Measurements from ENCODE around the gene XXYLT1. TPM values are rescaled to one million over a fixed set of nuclear protein-coding genes. Genes with fewer than 3 reads are reported as not detected.

The XXYLT1 gene
- total and polyA plus RNA-seq, 12 donors, result 2.2 to 7.2 (median 3.6) TPM

DNA sequence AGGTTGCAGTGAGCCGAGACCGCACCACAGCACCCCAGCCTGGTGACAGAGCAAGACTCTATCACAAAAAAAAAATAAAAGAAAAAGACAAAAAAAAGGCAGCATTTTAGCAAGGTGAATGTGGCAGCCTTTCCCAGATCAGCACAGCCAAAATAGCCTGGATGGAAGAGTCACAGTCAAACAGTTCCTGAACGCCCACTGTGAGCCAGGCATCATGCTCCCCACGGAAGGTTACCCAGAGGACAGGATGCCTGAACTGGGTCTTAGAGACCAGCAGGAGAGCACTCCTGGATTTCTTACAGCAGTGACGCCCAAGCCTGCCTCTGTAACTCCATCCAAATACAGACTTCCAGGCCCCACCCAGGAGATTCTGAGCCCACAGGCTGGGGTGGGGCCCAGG, 4.5 kb downstream of the XXYLT1 start:
- Histone ChIP-seq H3K9me3 (no peaks in the 10 kb centered on the region), H3K27ac (no peak overlapping the region), H3K4me1 (peaks cover 7 to 32% (median 16%) of the 10 kb centered on the region in 9 donors), H3K36me3 (peaks cover 0 to 24% (median 0%) of the 10 kb centered on the region in 9 donors), H3K4me3 (no peak overlapping the region), H3K27me3 (no peaks in the 10 kb centered on the region)
- intact Hi-C loops (cut with DNase I), result no loop called here
- DNase-seq, result no peak
- TF ChIP-seq, protein P1, sequence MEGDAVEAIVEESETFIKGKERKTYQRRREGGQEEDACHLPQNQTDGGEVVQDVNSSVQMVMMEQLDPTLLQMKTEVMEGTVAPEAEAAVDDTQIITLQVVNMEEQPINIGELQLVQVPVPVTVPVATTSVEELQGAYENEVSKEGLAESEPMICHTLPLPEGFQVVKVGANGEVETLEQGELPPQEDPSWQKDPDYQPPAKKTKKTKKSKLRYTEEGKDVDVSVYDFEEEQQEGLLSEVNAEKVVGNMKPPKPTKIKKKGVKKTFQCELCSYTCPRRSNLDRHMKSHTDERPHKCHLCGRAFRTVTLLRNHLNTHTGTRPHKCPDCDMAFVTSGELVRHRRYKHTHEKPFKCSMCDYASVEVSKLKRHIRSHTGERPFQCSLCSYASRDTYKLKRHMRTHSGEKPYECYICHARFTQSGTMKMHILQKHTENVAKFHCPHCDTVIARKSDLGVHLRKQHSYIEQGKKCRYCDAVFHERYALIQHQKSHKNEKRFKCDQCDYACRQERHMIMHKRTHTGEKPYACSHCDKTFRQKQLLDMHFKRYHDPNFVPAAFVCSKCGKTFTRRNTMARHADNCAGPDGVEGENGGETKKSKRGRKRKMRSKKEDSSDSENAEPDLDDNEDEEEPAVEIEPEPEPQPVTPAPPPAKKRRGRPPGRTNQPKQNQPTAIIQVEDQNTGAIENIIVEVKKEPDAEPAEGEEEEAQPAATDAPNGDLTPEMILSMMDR (IDR thresholded peaks at IDR 0.05), result no peak
- WGBS, 2 donors, result 86 to 93% methylated on average over 5 of the region's 5 CpGs
- no peak for ATAC-seq

DNA sequence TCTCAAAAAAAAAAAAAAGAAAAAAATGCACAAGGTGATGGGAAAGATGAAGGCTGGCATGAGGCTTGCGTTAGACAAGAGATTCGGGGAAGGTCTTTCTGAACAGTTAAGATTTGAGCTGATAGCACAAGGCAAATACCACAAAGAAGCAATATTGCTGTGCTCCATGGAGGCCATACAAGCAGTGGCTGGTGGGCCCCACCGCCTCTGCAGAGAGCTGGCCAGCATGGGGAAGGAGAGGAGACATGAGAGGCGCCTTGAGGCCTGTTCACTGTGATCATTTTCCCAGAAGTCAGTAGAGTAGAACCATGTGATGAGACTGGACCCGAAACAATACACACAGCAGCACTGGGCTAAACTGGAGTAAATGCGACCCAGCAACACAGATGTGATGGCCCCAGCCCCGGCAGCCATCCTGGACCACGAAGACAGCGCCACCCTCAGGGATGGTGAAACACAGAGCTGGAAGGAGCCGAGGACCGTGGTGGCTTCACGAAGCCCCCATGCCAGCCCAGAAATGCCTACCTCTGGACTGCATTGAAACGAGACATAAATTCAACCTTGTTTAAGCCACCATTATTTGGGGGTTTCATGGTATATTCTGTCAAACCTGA, 5.5 kb downstream of the XXYLT1 start:
- no peak for ATAC-seq
- Histone ChIP-seq H3K9me3 (no peaks in the 10 kb centered on the region), H3K36me3 (peaks cover 0 to 24% (median 0%) of the 10 kb centered on the region in 9 donors), H3K4me3 (no peak overlapping the region), H3K27ac (no peak overlapping the region), H3K4me1 (peaks cover 10 to 39% (median 22%) of the 10 kb centered on the region in 9 donors), H3K27me3 (no peaks in the 10 kb centered on the region)
- TF ChIP-seq, protein P1 (IDR thresholded peaks at IDR 0.05), result no peak
- no peak for DNase-seq
- intact Hi-C loops (cut with DNase I), result no loop called here
- WGBS, 2 donors, result 95 to 96% methylated on average over 13 of the region's 13 CpGs

DNA sequence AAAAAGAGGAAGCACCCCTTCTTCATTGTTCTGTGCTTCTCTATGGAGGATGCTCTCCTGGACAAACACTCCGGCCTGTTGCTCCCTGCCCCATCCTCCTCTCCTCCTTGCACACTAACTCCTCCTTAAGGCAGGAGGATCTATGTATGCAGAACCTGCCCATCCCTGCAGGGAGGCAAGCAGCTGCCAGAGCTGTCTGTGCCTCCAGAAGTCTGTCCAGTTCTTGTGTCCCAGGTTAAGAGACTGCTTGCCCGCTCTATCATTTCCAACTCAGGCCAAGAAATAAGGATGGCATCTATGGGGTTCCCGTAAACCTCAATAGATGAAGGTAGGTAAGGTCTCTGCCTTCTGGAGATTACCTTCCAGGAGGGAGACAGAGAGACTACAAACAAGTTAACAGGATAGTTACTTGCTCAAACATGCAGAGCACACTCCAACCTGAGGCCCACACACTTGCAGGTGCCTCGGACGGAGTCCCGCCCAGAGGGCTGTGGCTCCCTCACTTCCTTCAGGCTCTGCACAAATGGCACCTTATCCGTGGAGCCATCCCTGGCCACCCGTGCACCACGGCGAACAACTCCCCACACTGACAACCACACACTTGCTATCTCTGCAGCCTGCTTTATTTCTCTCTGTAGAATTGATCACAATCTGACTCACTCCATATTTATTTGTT, 6.9 kb downstream of the XXYLT1 start:
- intact Hi-C loops (cut with DNase I), result loop anchor here in 3 of 10 donors (5.0 kb wide), 3 partner anchors 262 to 582 kb away; no protein-coding TSS in a partner anchor
- peaks cover 0 to 24% (median 0%) of the 10 kb centered on the region in 9 donors for H3K36me3 ChIP-seq
- ATAC-seq (no peak), DNase-seq (no peak)
- no peak overlapping the region for H3K4me3 ChIP-seq
- TF ChIP-seq, protein P1 (IDR thresholded peaks at IDR 0.05), result no peak
- peak overlapping the region in 1 of 10 donors; percentile 17 for H3K27ac ChIP-seq
- H3K27me3 ChIP-seq, result no peaks in the 10 kb centered on the region
- peaks cover 8 to 35% (median 17%) of the 10 kb centered on the region in 9 donors for H3K4me1 ChIP-seq
- 93 to 95% methylated on average over 10 of the region's 10 CpGs for WGBS, 2 donors
- no peaks in the 10 kb centered on the region for H3K9me3 ChIP-seq

DNA sequence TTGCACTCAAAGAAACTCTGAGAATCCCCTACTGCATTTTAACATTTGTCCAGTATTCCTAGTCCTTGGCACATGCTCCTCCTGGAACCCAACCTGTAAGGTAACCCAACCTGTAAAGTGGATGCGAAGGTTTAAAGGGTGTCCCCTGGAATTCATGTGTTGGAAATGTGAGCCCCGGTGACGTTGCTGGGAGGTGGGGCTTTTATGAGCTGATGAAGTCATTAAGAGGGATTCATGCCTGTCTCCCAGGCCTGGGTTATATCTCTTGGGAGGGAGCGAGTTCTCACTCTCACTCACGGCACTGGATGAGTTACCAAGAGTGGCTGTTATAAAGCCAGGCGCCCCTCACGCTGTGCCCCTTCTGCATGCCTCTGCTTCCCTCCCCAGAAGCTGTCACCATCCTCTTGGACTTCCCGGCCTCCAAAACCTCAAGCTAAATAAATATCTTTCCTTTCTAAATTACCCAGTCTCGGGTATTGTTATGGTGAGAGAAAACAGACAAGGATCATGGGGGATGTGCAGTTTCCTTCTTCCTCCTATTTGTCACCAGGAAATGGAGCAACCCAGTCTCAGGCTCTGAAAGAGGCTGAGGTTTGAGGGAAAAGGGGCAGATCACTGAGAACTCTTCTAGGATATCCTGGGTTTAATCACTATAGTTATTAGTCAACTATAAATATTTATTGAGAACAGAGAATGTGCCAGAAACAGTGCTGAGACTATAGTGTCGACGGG, 7.6 kb downstream of the XXYLT1 start:
- H3K27me3 ChIP-seq, result no peaks in the 10 kb centered on the region
- intact Hi-C loops (cut with DNase I), result loop anchor here in 3 of 10 donors (5.0 kb wide), 3 partner anchors 261 to 581 kb away; no protein-coding TSS in a partner anchor
- TF ChIP-seq, protein P1 (IDR thresholded peaks at IDR 0.05), result no peak
- no peak for ATAC-seq
- 73 to 74% methylated on average over 11 of the region's 11 CpGs for WGBS, 2 donors
- no peak for DNase-seq
- H3K36me3 ChIP-seq, result peaks cover 0 to 24% (median 0%) of the 10 kb centered on the region in 9 donors
- H3K27ac ChIP-seq, result peak overlapping the region in 1 of 10 donors; percentile 17
- peaks cover 15 to 39% (median 22%) of the 10 kb centered on the region in 9 donors for H3K4me1 ChIP-seq
- H3K9me3 ChIP-seq, result no peaks in the 10 kb centered on the region
- no peak overlapping the region for H3K4me3 ChIP-seq
